22Rv1 (cell line): ENCODE measurements around the gene FAM163B.

Experiments used
- CTCF ChIP-seq: fragments of 450-650 bp; IDR thresholded peaks from 2 replicates; pipeline ENCODE4 v1.5.1; 2017; ENCODE audit warnings: mild to moderate bottlenecking
- ZFX ChIP-seq: fragments of 450-650 bp; IDR thresholded peaks from 2 replicates; pipeline ENCODE4 v1.6.1; 2017; ENCODE audit warnings: antibody characterized with exemption, borderline replicate concordance

DNA sequence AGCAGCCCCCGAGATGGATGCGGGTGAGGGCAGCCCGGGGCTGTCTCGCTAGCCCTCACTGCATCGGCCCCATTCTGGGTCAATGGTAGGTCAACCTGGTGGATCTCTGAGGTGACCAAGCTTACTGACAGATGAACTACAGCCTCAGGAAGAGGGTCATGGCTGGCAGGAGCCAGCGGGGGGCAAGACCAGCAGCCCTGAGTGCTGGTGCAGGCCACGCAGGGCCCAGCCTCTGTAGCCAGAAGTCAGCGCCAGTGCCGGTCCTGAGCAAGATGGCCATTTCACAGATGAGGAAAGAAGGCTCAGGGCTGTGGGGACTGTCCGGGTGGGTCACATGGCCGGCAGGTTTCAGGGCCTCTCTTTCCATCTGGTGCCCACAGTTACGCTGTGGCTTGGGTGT lies 21.9 kb upstream of the FAM163B start:
- TF ChIP-seq CTCF: no peak
- no peak for TF ChIP-seq ZFX
